ENCODE data around the gene CCIN. TPM values are rescaled to one million over a fixed set of nuclear protein-coding genes. Genes with fewer than 3 reads are reported as not detected.
"Not testable (repeated sequence)": the region's sequence is repeated elsewhere in the genome, so short reads cannot be mapped to it uniquely, and the experiment has no call there.

The CCIN gene
- polyA plus RNA-seq, 1 of the 3 experiments (the other 2 are of a cell fraction) = 0.54 TPM

DNA sequence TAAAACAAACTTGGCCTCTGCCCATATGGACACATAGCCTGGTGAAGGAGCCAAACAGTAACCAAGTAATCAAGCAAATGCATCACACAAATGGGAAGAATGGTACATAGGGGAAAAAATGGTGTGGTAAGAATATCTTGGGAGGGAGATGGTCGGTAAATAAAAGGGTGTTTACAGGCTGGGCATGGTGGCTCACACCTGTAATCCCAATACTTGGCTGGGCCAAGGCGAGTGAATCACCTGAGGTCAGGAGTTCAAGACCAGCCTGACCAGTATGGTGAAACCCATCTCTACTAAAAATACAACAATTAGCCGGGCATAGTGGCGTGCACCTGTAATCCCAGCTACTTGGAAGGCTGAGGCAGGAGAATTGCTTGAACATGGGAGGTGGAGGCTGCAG, 9.7 kb upstream of the CCIN start:
- Histone ChIP-seq H3F3A (replicated peaks; ENCODE audit: insufficient read depth) (peaks cover 43% of the 10 kb centered on the region), H3K4me1 (ENCODE audit: control insufficient read depth in 1 of 2, insufficient read depth in 2 of 2, low read depth in 1 of 2, low read length in 1 of 2) (peaks cover 28 to 52% of the 10 kb centered on the region in 2 experiments; a peak in 3 of 4 replicates), H3K27ac (ENCODE audit: low read depth in 2 of 2, low read length in 1 of 2) (peak overlapping the region in 1 of 2 experiments; percentile 44; a peak in 2 of 4 replicates), H3K36me3 (replicated peaks in 1 of 2; ENCODE audit: control insufficient read depth in 1 of 2, insufficient read depth in 2 of 2, low read length in 1 of 2) (peaks cover 0 to 30% of the 10 kb centered on the region in 2 experiments)
- H3K4me2 ChIP-seq; H3K79me2 ChIP-seq (ENCODE audit: insufficient read depth); H3K4me3 ChIP-seq (ENCODE audit: low read depth in 2 of 2, low read length in 1 of 2); H3K9me3 ChIP-seq; H3K9me2 ChIP-seq; H2AFZ ChIP-seq (ENCODE audit: low read depth); H3K27me3 ChIP-seq (ENCODE audit: insufficient read depth); POLR2A ChIA-PET; H4K20me1 ChIP-seq (ENCODE audit: insufficient read depth); H3K9ac ChIP-seq; DNase-seq: not testable (repeated sequence)
- CTCF ChIA-PET = interaction anchor here (1.7 kb wide), 1 partner anchor 56 kb away, joined by 5 read pairs; no protein-coding TSS in a partner anchor
- 91% methylated on average over 4 of the region's 4 CpGs for WGBS (ENCODE audit: low lambda C conversion rate)

GRCh38 chr9:36160126-36160525, 9.1 kb upstream of the CCIN start:
- H3K9me2 ChIP-seq, POLR2A ChIA-PET: not testable (repeated sequence)
- H3K27ac ChIP-seq (ENCODE audit: low read depth in 2 of 2, low read length in 1 of 2) = peak overlapping the region in 1 of 2 experiments; percentile 81; a peak in 1 of 4 replicates

DNA sequence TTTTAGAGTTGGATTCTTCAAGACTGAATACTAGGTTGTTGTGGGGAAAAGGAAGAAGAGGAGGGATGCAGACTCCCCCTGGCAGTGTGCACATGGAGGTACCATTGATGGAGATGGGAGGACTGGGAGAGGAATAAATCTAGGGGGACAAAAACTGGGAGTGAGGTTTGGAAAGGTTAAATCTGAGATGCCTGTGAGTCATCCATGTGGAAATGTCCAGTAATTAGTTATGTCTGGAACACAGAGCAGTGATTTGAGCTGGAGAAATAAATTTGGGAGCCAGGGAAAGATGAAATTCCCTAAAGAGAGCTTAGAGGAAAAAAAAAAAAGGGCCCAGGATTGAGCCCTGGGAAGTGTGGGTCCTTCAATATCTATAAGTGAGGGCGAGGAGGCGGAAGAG, 8.0 kb upstream of the CCIN start:
- Histone ChIP-seq H3F3A (replicated peaks; ENCODE audit: insufficient read depth) (peaks cover 45% of the 10 kb centered on the region), H3K4me2 (peak overlapping the region; percentile 5; the same call in 1 of the 2 replicates), H3K9ac (no peak overlapping the region), H3K9me3 (no peaks in the 10 kb centered on the region), H3K27ac (ENCODE audit: low read depth in 2 of 2, low read length in 1 of 2) (peak overlapping the region in 1 of 2 experiments; percentile 81; a peak in 2 of 4 replicates), H3K36me3 (replicated peaks in 1 of 2; ENCODE audit: control insufficient read depth in 1 of 2, insufficient read depth in 2 of 2, low read length in 1 of 2) (peaks cover 0 to 17% of the 10 kb centered on the region in 2 experiments), H3K4me1 (ENCODE audit: control insufficient read depth in 1 of 2, insufficient read depth in 2 of 2, low read depth in 1 of 2, low read length in 1 of 2) (peaks cover 28 to 48% of the 10 kb centered on the region in 2 experiments; a peak in 3 of 4 replicates), H3K27me3 (ENCODE audit: insufficient read depth) (no peaks in the 10 kb centered on the region), H4K20me1 (ENCODE audit: insufficient read depth) (no peaks in the 10 kb centered on the region), H2AFZ (ENCODE audit: low read depth) (no peak overlapping the region), H3K79me2 (ENCODE audit: insufficient read depth) (no peaks in the 10 kb centered on the region), H3K4me3 (ENCODE audit: low read depth in 2 of 2, low read length in 1 of 2) (no peak overlapping the region), H3K9me2 (no peaks in the 10 kb centered on the region)
- no peak for DNase-seq
- 72% methylated on average over 2 of the region's 2 CpGs for WGBS (ENCODE audit: low lambda C conversion rate)
- POLR2A ChIA-PET = no interaction called here
- CTCF ChIA-PET = interaction anchor here (2.2 kb wide), 1 partner anchor 14 kb away, joined by 6 read pairs; no protein-coding TSS in a partner anchor
- TF ChIP-seq RFX5 (IDR thresholded peaks at IDR 0.05; ENCODE audit: low read length) (no peak), EP300 (IDR thresholded peaks at IDR 0.05; ENCODE audit: borderline replicate concordance in 1 of 2, low read depth in 1 of 2, low read length in 1 of 2) (0 out of 4 replicates have a peak, but pooled peaks of 1 of the 2 experiments have one; percentile 23), ELF1 (IDR thresholded peaks at IDR 0.05) (no peak), TCF12 (IDR thresholded peaks at IDR 0.05) (peak; percentile 60), REST (IDR thresholded peaks at IDR 0.05; ENCODE audit: low read depth, low read length) (no peak), JUND (IDR thresholded peaks at IDR 0.05) (peak; percentile 44; the same call in 1 of the 2 replicates), TEAD4 (IDR thresholded peaks at IDR 0.05; ENCODE audit: borderline replicate concordance, insufficient read depth) (no peak), GATA2 (CRISPR knock-in tag; IDR thresholded peaks at IDR 0.05) (no peak), FOSL2 (IDR thresholded peaks at IDR 0.05; ENCODE audit: borderline replicate concordance, low read depth) (peak; percentile 63; the same call in 1 of the 2 replicates), NFIC (IDR thresholded peaks at IDR 0.05; ENCODE audit: borderline replicate concordance) (no peak)
- TF ChIP-seq, protein P1, sequence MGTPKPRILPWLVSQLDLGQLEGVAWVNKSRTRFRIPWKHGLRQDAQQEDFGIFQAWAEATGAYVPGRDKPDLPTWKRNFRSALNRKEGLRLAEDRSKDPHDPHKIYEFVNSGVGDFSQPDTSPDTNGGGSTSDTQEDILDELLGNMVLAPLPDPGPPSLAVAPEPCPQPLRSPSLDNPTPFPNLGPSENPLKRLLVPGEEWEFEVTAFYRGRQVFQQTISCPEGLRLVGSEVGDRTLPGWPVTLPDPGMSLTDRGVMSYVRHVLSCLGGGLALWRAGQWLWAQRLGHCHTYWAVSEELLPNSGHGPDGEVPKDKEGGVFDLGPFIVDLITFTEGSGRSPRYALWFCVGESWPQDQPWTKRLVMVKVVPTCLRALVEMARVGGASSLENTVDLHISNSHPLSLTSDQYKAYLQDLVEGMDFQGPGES (IDR thresholded peaks at IDR 0.05; ENCODE audit: low read depth, low read length) = no peak

More at GRCh38 chr9:36160126-36160525, 9.1 kb upstream of the CCIN start:
- Histone ChIP-seq H3K4me1 (ENCODE audit: control insufficient read depth in 1 of 2, insufficient read depth in 2 of 2, low read depth in 1 of 2, low read length in 1 of 2) (peaks cover 26 to 50% of the 10 kb centered on the region in 2 experiments; a peak in 3 of 4 replicates), H3K36me3 (replicated peaks in 1 of 2; ENCODE audit: control insufficient read depth in 1 of 2, insufficient read depth in 2 of 2, low read length in 1 of 2) (peaks cover 0 to 28% of the 10 kb centered on the region in 2 experiments), H3F3A (replicated peaks; ENCODE audit: insufficient read depth) (peaks cover 43% of the 10 kb centered on the region)
- H3K4me3 ChIP-seq (ENCODE audit: low read depth in 2 of 2, low read length in 1 of 2); H3K9ac ChIP-seq; H4K20me1 ChIP-seq (ENCODE audit: insufficient read depth); H3K79me2 ChIP-seq (ENCODE audit: insufficient read depth); DNase-seq; H3K9me3 ChIP-seq; H3K27me3 ChIP-seq (ENCODE audit: insufficient read depth); H2AFZ ChIP-seq (ENCODE audit: low read depth); H3K4me2 ChIP-seq: not testable (repeated sequence)
- WGBS (ENCODE audit: low lambda C conversion rate) = 82% methylated on average over 11 of the region's 11 CpGs
- CTCF ChIA-PET = interaction anchor here (1.7 to 2.2 kb wide), 2 partner anchors 13 to 57 kb away, joined by 5 to 6 read pairs; no protein-coding TSS in a partner anchor

Measured in SK-N-SH (cell line).